ENCODE results near the gene ANG.
A peak's percentile ranks its signal among the peaks of the same experiment; 100 is the strongest.

The ANG gene

DNA sequence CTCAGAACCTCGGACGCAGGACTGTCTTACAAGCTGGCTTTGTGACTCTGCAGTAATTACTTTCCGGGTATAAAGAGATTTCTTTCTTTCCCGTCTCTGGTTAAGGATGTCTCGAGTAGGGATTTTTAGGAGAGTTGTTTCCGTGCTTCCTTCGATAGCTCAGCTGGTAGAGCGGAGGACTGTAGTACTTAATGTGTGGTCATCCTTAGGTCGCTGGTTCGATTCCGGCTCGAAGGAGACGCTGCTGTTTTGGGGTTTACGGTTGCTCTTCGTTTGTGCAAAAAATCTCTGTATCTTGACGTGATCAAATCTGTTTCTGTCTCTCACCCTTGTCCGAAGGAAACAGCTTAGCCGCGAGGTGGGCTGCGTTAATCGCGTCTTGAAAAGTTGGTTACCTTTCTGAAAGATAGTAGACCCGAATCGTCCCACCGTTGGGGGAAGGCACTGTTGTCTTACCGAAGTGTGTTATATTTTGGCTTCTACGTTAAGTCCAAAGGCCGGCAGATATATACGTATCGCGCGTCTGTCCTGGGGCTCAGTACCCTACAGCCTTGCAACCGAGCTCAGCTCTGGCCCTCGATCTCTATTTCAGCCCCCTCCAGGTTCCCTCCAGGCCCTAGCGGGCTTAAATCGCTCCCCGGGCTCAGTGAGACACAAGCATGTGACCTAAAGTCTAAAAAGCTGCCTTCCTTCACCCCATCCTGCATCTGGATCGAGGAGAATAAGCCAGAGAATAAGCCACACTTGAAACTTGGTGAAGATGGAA lies 5.3 kb upstream of the ANG start:
- DNase-seq (ENCODE audit: extremely low read depth, low read depth): peak; percentile 88
- TF ChIP-seq, protein P1, sequence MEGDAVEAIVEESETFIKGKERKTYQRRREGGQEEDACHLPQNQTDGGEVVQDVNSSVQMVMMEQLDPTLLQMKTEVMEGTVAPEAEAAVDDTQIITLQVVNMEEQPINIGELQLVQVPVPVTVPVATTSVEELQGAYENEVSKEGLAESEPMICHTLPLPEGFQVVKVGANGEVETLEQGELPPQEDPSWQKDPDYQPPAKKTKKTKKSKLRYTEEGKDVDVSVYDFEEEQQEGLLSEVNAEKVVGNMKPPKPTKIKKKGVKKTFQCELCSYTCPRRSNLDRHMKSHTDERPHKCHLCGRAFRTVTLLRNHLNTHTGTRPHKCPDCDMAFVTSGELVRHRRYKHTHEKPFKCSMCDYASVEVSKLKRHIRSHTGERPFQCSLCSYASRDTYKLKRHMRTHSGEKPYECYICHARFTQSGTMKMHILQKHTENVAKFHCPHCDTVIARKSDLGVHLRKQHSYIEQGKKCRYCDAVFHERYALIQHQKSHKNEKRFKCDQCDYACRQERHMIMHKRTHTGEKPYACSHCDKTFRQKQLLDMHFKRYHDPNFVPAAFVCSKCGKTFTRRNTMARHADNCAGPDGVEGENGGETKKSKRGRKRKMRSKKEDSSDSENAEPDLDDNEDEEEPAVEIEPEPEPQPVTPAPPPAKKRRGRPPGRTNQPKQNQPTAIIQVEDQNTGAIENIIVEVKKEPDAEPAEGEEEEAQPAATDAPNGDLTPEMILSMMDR (IDR thresholded peaks at IDR 0.05; ENCODE audit: low read depth, low read length): no peak

DNA sequence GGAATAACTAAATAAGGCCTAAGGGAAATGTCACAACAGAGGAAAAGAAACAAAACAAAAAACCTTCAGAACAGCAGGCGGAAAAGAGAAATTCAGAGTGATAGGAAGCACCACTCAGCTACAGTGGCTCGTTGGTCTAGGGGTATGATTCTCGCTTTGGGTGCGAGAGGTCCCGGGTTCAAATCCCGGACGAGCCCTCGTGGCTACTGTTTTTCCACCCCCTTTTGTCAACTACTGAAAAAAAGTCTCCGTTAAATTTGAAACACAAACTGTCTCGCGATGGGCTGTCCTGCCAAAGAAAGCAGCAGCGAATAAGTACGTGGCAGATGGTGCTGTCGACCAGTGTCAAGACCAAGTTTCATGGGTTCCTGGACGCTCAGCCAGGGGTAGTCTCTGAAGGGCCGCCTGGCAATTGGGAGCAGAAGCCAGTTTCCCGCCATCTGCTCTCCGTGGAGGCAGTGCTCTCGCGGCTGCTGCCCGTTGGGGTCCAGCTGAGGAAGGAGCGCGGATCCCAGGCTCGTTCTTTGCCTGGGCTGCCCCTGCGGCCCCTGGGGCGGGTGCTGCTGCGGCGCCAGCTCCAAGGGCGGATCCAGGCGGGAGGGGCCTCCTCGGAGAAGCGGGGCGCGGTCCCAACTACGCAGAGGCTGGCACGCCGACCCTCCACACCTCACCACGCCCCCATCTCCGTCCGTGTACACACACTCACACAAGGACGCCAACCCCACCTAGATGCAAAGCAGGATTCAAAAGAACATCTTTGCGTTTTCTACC lies 4.5 kb upstream of the ANG start, which contains the start of gene RNASE4:
Gene RNASE4, plus strand, starts transcription at position 670 of the 771 bp plus-strand sequence. CDS start 14,812 bp downstream, outside the sequence.
- TF ChIP-seq, protein P1 (IDR thresholded peaks at IDR 0.05; ENCODE audit: low read depth, low read length): no peak
- no peak for DNase-seq (ENCODE audit: extremely low read depth, low read depth)

DNA sequence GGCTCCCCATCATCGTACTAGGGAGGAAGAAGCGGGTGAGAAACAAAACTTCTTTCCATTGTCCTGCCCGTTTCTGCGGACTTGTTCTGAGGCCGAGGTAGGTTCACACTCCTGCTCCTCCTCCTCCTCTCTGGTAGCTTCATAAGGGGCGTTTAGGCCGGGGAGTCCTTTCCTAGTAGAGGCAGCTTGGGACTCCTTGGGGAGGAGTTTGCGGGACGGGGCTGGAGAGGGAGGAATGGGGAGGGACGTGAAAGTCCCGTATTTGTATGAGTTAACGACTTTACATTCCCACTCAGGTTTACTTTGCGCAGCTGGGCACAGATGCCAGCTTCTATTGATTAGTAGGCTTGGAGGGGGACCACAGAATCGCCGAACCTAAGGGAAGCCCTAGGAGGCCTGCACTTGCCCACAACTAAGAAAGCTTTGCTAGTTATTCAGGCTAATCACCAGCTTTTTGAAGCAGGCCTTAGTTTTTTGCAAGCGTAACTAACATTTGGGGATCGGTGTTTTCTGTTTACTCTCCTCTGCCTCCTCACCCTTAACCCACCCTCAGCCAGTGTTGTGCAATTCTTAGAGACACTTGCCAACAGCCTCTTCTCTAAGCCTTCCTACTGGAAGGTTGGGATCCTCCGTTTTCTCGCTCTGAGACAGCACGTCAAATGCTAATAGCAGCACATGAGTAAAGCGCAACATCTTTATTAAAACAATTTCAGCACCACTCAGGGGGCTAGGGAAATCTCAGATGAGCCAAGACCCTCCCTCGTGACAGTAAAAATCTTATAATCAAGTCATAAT lies 3.7 kb upstream of the ANG start:
- TF ChIP-seq, protein P1 (IDR thresholded peaks at IDR 0.05; ENCODE audit: low read depth, low read length): no peak
- no peak for DNase-seq (ENCODE audit: extremely low read depth, low read depth)

DNA sequence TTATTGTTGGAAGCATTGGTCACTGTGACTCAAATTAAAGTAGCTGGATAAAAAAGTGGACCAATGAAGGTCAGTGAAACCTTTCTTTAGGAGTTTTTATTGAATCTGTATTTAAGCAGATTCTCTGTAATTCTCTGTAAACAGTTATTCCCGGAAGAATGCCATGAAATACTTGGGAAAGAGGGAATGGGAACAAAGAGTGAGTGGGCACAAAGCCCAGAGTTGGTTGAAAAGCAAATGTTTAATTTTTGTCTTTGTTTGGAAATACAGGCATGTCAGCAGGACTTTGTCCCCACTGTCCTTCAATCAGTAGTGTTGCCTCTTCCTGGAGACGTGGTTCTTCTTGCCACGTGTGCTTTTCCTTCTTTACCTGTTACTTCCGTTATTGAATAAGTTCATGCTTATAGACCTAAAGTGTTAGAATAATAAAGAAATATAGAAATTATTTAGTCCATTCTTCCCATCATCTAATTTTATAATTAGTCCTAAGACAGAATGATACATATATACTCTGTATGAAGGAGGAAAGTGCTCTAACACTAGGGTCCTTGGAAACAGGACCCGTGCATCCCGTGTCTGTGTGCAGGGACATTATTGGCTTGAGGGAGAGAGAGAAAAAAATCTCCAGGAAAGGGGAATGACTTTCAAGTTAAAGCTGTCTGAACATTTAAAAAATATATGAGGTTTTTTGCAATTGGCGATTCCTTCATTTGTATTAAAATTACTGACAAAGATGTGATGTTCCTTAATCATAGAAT lies 2.0 kb upstream of the ANG start:
- DNase-seq (ENCODE audit: extremely low read depth, low read depth): no peak
- TF ChIP-seq, protein P1 (IDR thresholded peaks at IDR 0.05; ENCODE audit: low read depth, low read length): no peak

DNA sequence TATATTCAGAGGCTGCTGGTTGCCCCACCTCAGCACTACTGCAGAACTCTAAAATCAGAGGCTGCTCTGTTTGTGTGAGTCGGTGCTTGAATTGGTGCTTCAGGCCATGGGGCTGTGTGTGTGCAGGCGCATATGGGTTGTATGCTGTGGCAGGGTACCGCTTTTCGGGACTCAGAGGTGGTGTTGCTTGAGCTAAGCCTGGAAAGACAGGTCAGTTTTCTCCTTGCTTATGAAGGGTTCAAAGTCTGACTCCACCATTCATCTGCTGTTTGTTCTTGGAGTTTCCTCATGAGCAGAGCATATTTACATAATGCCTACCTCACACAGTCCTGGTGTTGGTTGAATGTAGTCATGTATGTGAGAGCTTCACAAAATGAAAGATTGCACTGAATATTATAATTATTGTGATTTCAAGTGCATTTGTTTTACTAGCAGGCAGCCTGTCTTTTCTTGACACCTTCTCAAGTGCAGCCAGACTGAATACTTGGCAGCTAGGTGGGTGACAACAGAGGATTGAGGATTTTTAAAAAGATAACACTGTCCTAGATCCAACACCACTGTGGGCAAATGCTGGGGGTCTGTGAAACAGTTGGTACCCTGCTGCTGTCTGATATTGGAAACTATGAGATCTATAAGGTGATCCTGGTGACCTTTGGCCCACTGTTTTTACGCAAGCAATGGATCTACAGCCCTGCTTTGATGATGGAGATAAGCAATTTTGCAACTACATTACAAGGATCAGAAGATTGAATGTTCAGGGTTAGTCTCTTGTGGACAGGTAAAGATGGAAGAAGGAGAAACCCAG lies 1.0 kb upstream of the ANG start:
- DNase-seq (ENCODE audit: extremely low read depth, low read depth): no peak
- TF ChIP-seq, protein P1 (IDR thresholded peaks at IDR 0.05; ENCODE audit: low read depth, low read length): no peak
